ENCODE data around the gene MLIP. TPM values are rescaled to one million over a fixed set of nuclear protein-coding genes. Genes with fewer than 3 reads are reported as not detected.

MLIP gene
- polyA plus RNA-seq: 0.66 TPM
- long read RNA-seq, donor 1: 0 reads
- long read RNA-seq, donor 2: 0 reads
- long read RNA-seq, donor 3: 0 reads
- long read RNA-seq, donor 4: 0 reads
- long read RNA-seq, donor 5: 0 reads
- long read RNA-seq, donor 6: 0 reads
- long read RNA-seq, donor 7: 0 reads
- long read RNA-seq, donor 8: 0 reads
- long read RNA-seq, donor 9: 0 reads
- long read RNA-seq, donor 10: 0 reads
- long read RNA-seq, donor 11: 0 reads

- 93% methylated on average over 3 of the region's 10 CpGs for WGBS (ENCODE audit: insufficient coverage, low lambda C conversion rate)
- Histone ChIP-seq H3K4me1 (ENCODE audit: control insufficient read depth, insufficient read depth, low read length) (no peaks in the 10 kb centered on the region), H3K36me3 (ENCODE audit: control insufficient read depth, insufficient read depth, low read length) (no peaks in the 10 kb centered on the region), H3K27me3 (ENCODE audit: control insufficient read depth, insufficient read depth, low read length) (no peaks in the 10 kb centered on the region), H3K27ac (ENCODE audit: low read length) (no peak within 1 kb of the TSS), H3K4me3 (ENCODE audit: low read length) (no peak within 1 kb of the TSS), H3K9me3 (ENCODE audit: control insufficient read depth, low read depth, low read length) (no peaks in the 10 kb centered on the region)
- DNase-seq: no peak
These were observed at the start of gene MLIP for GRCh38 chr6:54111341-54112045. MLIP (plus strand) TSS chr6:54111443; CDS start chr6:54111480, 37 bp downstream.

GRCh38 chr6:54063228-54063539 is 48.1 kb upstream of the MLIP start:
- Histone ChIP-seq H3K27ac (ENCODE audit: low read length) (no peak overlapping the region), H3K4me1 (ENCODE audit: control insufficient read depth, insufficient read depth, low read length) (peaks cover 4% of the 10 kb centered on the region), H3K27me3 (ENCODE audit: control insufficient read depth, insufficient read depth, low read length) (no peaks in the 10 kb centered on the region), H3K9me3 (ENCODE audit: control insufficient read depth, low read depth, low read length) (no peaks in the 10 kb centered on the region), H3K36me3 (ENCODE audit: control insufficient read depth, insufficient read depth, low read length) (no peaks in the 10 kb centered on the region), H3K4me3 (ENCODE audit: low read length) (no peak overlapping the region)
- WGBS (ENCODE audit: insufficient coverage, low lambda C conversion rate): 100% methylated on average over 1 of the region's 3 CpGs
- no peak for DNase-seq

- no peaks in the 10 kb centered on the region for H3K9me3 ChIP-seq (ENCODE audit: control insufficient read depth, low read depth, low read length)
- no peaks in the 10 kb centered on the region for H3K27me3 ChIP-seq (ENCODE audit: control insufficient read depth, insufficient read depth, low read length)
- no peak overlapping the region for H3K27ac ChIP-seq (ENCODE audit: low read length)
- DNase-seq: no peak
- no peak overlapping the region for H3K4me3 ChIP-seq (ENCODE audit: low read length)
- H3K4me1 ChIP-seq (ENCODE audit: control insufficient read depth, insufficient read depth, low read length): no peaks in the 10 kb centered on the region
- 0% methylated on average over 1 of the region's 2 CpGs for WGBS (ENCODE audit: insufficient coverage, low lambda C conversion rate)
- no peaks in the 10 kb centered on the region for H3K36me3 ChIP-seq (ENCODE audit: control insufficient read depth, insufficient read depth, low read length)
These were observed 42.5 kb upstream of the MLIP start for GRCh38 chr6:54068694-54069093.

- Histone ChIP-seq H3K4me1 (ENCODE audit: control insufficient read depth, insufficient read depth, low read length) (no peaks in the 10 kb centered on the region), H3K9me3 (ENCODE audit: control insufficient read depth, low read depth, low read length) (no peaks in the 10 kb centered on the region), H3K27ac (ENCODE audit: low read length) (no peak overlapping the region), H3K27me3 (ENCODE audit: control insufficient read depth, insufficient read depth, low read length) (no peaks in the 10 kb centered on the region), H3K4me3 (ENCODE audit: low read length) (no peak overlapping the region), H3K36me3 (ENCODE audit: control insufficient read depth, insufficient read depth, low read length) (no peaks in the 10 kb centered on the region)
- no CpG with 5 or more reads among the region's 3 CpGs for WGBS (ENCODE audit: insufficient coverage, low lambda C conversion rate)
- no peak for DNase-seq
These were observed 41.2 kb upstream of the MLIP start for GRCh38 chr6:54070025-54070424.

GRCh38 chr6:54071821-54072340 is 39.4 kb upstream of the MLIP start:
- Histone ChIP-seq H3K36me3 (ENCODE audit: control insufficient read depth, insufficient read depth, low read length) (no peaks in the 10 kb centered on the region), H3K4me1 (ENCODE audit: control insufficient read depth, insufficient read depth, low read length) (no peaks in the 10 kb centered on the region), H3K4me3 (ENCODE audit: low read length) (no peak overlapping the region), H3K27me3 (ENCODE audit: control insufficient read depth, insufficient read depth, low read length) (no peaks in the 10 kb centered on the region), H3K9me3 (ENCODE audit: control insufficient read depth, low read depth, low read length) (no peaks in the 10 kb centered on the region), H3K27ac (ENCODE audit: low read length) (no peak overlapping the region)
- no CpG with 5 or more reads among the region's 4 CpGs for WGBS (ENCODE audit: insufficient coverage, low lambda C conversion rate)
- DNase-seq: no peak

GRCh38 chr6:54072635-54073313 is 38.5 kb upstream of the MLIP start:
- H3K27ac ChIP-seq (ENCODE audit: low read length): no peak overlapping the region
- no peaks in the 10 kb centered on the region for H3K27me3 ChIP-seq (ENCODE audit: control insufficient read depth, insufficient read depth, low read length)
- no peaks in the 10 kb centered on the region for H3K36me3 ChIP-seq (ENCODE audit: control insufficient read depth, insufficient read depth, low read length)
- DNase-seq: no peak
- no peaks in the 10 kb centered on the region for H3K4me1 ChIP-seq (ENCODE audit: control insufficient read depth, insufficient read depth, low read length)
- no peaks in the 10 kb centered on the region for H3K9me3 ChIP-seq (ENCODE audit: control insufficient read depth, low read depth, low read length)
- no peak overlapping the region for H3K4me3 ChIP-seq (ENCODE audit: low read length)
- WGBS (ENCODE audit: insufficient coverage, low lambda C conversion rate): 80% methylated on average over 1 of the region's 2 CpGs

- H3K4me1 ChIP-seq (ENCODE audit: control insufficient read depth, insufficient read depth, low read length): no peaks in the 10 kb centered on the region
- no peak overlapping the region for H3K27ac ChIP-seq (ENCODE audit: low read length)
- H3K27me3 ChIP-seq (ENCODE audit: control insufficient read depth, insufficient read depth, low read length): no peaks in the 10 kb centered on the region
- WGBS (ENCODE audit: insufficient coverage, low lambda C conversion rate): 100% methylated on average over 1 of the region's 2 CpGs
- no peaks in the 10 kb centered on the region for H3K9me3 ChIP-seq (ENCODE audit: control insufficient read depth, low read depth, low read length)
- H3K4me3 ChIP-seq (ENCODE audit: low read length): no peak overlapping the region
- no peaks in the 10 kb centered on the region for H3K36me3 ChIP-seq (ENCODE audit: control insufficient read depth, insufficient read depth, low read length)
- DNase-seq: no peak
These were observed 37.8 kb upstream of the MLIP start for GRCh38 chr6:54073487-54073886.

GRCh38 chr6:54074109-54074508 is 37.1 kb upstream of the MLIP start:
- H3K4me3 ChIP-seq (ENCODE audit: low read length): no peak overlapping the region
- DNase-seq: no peak
- H3K36me3 ChIP-seq (ENCODE audit: control insufficient read depth, insufficient read depth, low read length): no peaks in the 10 kb centered on the region

GRCh38 chr6:54074578-54075195 is 36.6 kb upstream of the MLIP start:
- DNase-seq: no peak
- Histone ChIP-seq H3K27ac (ENCODE audit: low read length) (no peak overlapping the region), H3K27me3 (ENCODE audit: control insufficient read depth, insufficient read depth, low read length) (no peaks in the 10 kb centered on the region), H3K4me1 (ENCODE audit: control insufficient read depth, insufficient read depth, low read length) (no peaks in the 10 kb centered on the region), H3K9me3 (ENCODE audit: control insufficient read depth, low read depth, low read length) (no peaks in the 10 kb centered on the region), H3K4me3 (ENCODE audit: low read length) (no peak overlapping the region), H3K36me3 (ENCODE audit: control insufficient read depth, insufficient read depth, low read length) (no peaks in the 10 kb centered on the region)
- 100% methylated on average over 2 of the region's 13 CpGs for WGBS (ENCODE audit: insufficient coverage, low lambda C conversion rate)

More at GRCh38 chr6:54074109-54074508, 37.1 kb upstream of the MLIP start:
- Histone ChIP-seq H3K27me3 (ENCODE audit: control insufficient read depth, insufficient read depth, low read length) (no peaks in the 10 kb centered on the region), H3K27ac (ENCODE audit: low read length) (no peak overlapping the region), H3K9me3 (ENCODE audit: control insufficient read depth, low read depth, low read length) (no peaks in the 10 kb centered on the region), H3K4me1 (ENCODE audit: control insufficient read depth, insufficient read depth, low read length) (no peaks in the 10 kb centered on the region)
- WGBS (ENCODE audit: insufficient coverage, low lambda C conversion rate): 73% methylated on average over 3 of the region's 4 CpGs

GRCh38 chr6:54076159-54076789 is 35.0 kb upstream of the MLIP start:
- WGBS (ENCODE audit: insufficient coverage, low lambda C conversion rate): 100% methylated on average over 1 of the region's 2 CpGs
- Histone ChIP-seq H3K4me1 (ENCODE audit: control insufficient read depth, insufficient read depth, low read length) (no peaks in the 10 kb centered on the region), H3K36me3 (ENCODE audit: control insufficient read depth, insufficient read depth, low read length) (no peaks in the 10 kb centered on the region), H3K9me3 (ENCODE audit: control insufficient read depth, low read depth, low read length) (no peaks in the 10 kb centered on the region), H3K27ac (ENCODE audit: low read length) (no peak overlapping the region), H3K27me3 (ENCODE audit: control insufficient read depth, insufficient read depth, low read length) (no peaks in the 10 kb centered on the region), H3K4me3 (ENCODE audit: low read length) (no peak overlapping the region)
- no peak for DNase-seq

All from large intestine (tissue), 12 donors.